Activated naive CD4-positive, alpha-beta T cell (primary cell): ENCODE data around the gene ABHD2.

Experiments
- DNase-seq, 4 experiments: peaks; one replicate each; lab custom pipeline; 2025; lab: John Stamatoyannopoulos, UW

ABHD2 gene

GRCh38 chr15:89194608-89195007 lies 106.4 kb downstream of the ABHD2 start:
- no peak for DNase-seq

GRCh38 chr15:89195836-89196235 lies 107.6 kb downstream of the ABHD2 start:
- no peak for DNase-seq

GRCh38 chr15:89196241-89196640 lies 108.0 kb downstream of the ABHD2 start:
- DNase-seq: no peak

GRCh38 chr15:89196994-89197393 lies 108.7 kb downstream of the ABHD2 start:
- no peak for DNase-seq

- no peak for DNase-seq
These were observed 109.3 kb downstream of the ABHD2 start for GRCh38 chr15:89197503-89197971.

GRCh38 chr15:89198196-89198595 lies 109.9 kb downstream of the ABHD2 start:
- no peak for DNase-seq

GRCh38 chr15:89198934-89199333 lies 110.7 kb downstream of the ABHD2 start:
- no peak for DNase-seq

- no peak for DNase-seq
These were observed 111.5 kb downstream of the ABHD2 start for GRCh38 chr15:89199746-89200145.

- no peak for DNase-seq
These were observed 111.9 kb downstream of the ABHD2 start for GRCh38 chr15:89200182-89200581.

- no peak for DNase-seq
These were observed 113.3 kb downstream of the ABHD2 start for GRCh38 chr15:89201465-89202005.

- no peak for DNase-seq
These were observed 115.5 kb downstream of the ABHD2 start for GRCh38 chr15:89203705-89204273.

- no peak for DNase-seq
These were observed 117.8 kb downstream of the ABHD2 start for GRCh38 chr15:89205991-89206585.

- DNase-seq: peak; percentile 22 to 58 (median 45)
These were observed 118.7 kb downstream of the ABHD2 start for GRCh38 chr15:89206908-89207331.

- DNase-seq: no peak
These were observed 120.0 kb downstream of the ABHD2 start for GRCh38 chr15:89208256-89208655.

GRCh38 chr15:89209057-89209456 lies 120.8 kb downstream of the ABHD2 start:
- DNase-seq: no peak

GRCh38 chr15:89211678-89212170 lies 123.5 kb downstream of the ABHD2 start:
- no peak for DNase-seq

- DNase-seq: no peak
These were observed 127.4 kb downstream of the ABHD2 start for GRCh38 chr15:89215627-89216026.

- DNase-seq: no peak
These were observed 128.8 kb downstream of the ABHD2 start for GRCh38 chr15:89217031-89217430.

GRCh38 chr15:89217686-89218376 lies 129.6 kb downstream of the ABHD2 start:
- DNase-seq: no peak

- no peak for DNase-seq
These were observed 130.3 kb downstream of the ABHD2 start for GRCh38 chr15:89218531-89218930.

- DNase-seq: no peak
These were observed 133.3 kb downstream of the ABHD2 start, which contains the start of gene RLBP1 for GRCh38 chr15:89221543-89221942. Gene RLBP1, minus strand, starts transcription at chr15:89221579. Its CDS starts 2,604 bp downstream, at chr15:89218975.

- DNase-seq: no peak
These were observed 137.3 kb downstream of the ABHD2 start for GRCh38 chr15:89225588-89225987.
